ENCODE measurements around the gene SPRED2.

The SPRED2 gene

GRCh38 chr2:65432227-65433190 lies at the start of gene SPRED2:
Gene SPRED2 (minus strand): TSS chr2:65432599. CDS start chr2:65431987, 612 bp downstream.
- DNase-seq (ENCODE audit: low spot score): peak; percentile 54

- DNase-seq (ENCODE audit: low spot score): no peak
These were observed 49.6 kb upstream of the SPRED2 start for GRCh38 chr2:65481961-65482360.

GRCh38 chr2:65479524-65479923 lies 47.1 kb upstream of the SPRED2 start:
- DNase-seq (ENCODE audit: low spot score): no peak

GRCh38 chr2:65478498-65479135 lies 46.2 kb upstream of the SPRED2 start:
- no peak for DNase-seq (ENCODE audit: low spot score)

- no peak for DNase-seq (ENCODE audit: low spot score)
These were observed 45.2 kb upstream of the SPRED2 start for GRCh38 chr2:65477590-65477989.

- DNase-seq (ENCODE audit: low spot score): no peak
These were observed 44.4 kb upstream of the SPRED2 start for GRCh38 chr2:65476778-65477177.

- DNase-seq (ENCODE audit: low spot score): no peak
These were observed 42.6 kb upstream of the SPRED2 start for GRCh38 chr2:65475000-65475399.

GRCh38 chr2:65473045-65473444 lies 40.6 kb upstream of the SPRED2 start:
- no peak for DNase-seq (ENCODE audit: low spot score)

GRCh38 chr2:65471409-65471808 lies 39.0 kb upstream of the SPRED2 start:
- no peak for DNase-seq (ENCODE audit: low spot score)

GRCh38 chr2:65466551-65466950 lies 34.2 kb upstream of the SPRED2 start:
- DNase-seq (ENCODE audit: low spot score): no peak

GRCh38 chr2:65465857-65466256 lies 33.5 kb upstream of the SPRED2 start:
- DNase-seq (ENCODE audit: low spot score): no peak

GRCh38 chr2:65465124-65465523 lies 32.7 kb upstream of the SPRED2 start:
- no peak for DNase-seq (ENCODE audit: low spot score)

- no peak for DNase-seq (ENCODE audit: low spot score)
These were observed 32.2 kb upstream of the SPRED2 start for GRCh38 chr2:65464604-65465003.

GRCh38 chr2:65458999-65459398 lies 26.6 kb upstream of the SPRED2 start:
- DNase-seq (ENCODE audit: low spot score): no peak

- no peak for DNase-seq (ENCODE audit: low spot score)
These were observed 24.5 kb upstream of the SPRED2 start for GRCh38 chr2:65456886-65457285.

GRCh38 chr2:65456064-65456463 lies 23.7 kb upstream of the SPRED2 start:
- no peak for DNase-seq (ENCODE audit: low spot score)

- no peak for DNase-seq (ENCODE audit: low spot score)
These were observed 21.5 kb upstream of the SPRED2 start for GRCh38 chr2:65453916-65454315.

GRCh38 chr2:65452150-65452895 lies 19.9 kb upstream of the SPRED2 start:
- DNase-seq (ENCODE audit: low spot score): no peak

- no peak for DNase-seq (ENCODE audit: low spot score)
These were observed 18.4 kb upstream of the SPRED2 start for GRCh38 chr2:65450810-65451209.

GRCh38 chr2:65450393-65450792 lies 18.0 kb upstream of the SPRED2 start:
- no peak for DNase-seq (ENCODE audit: low spot score)

GRCh38 chr2:65443509-65444186 lies 11.2 kb upstream of the SPRED2 start:
- no peak for DNase-seq (ENCODE audit: low spot score)

GRCh38 chr2:65442420-65443020 lies 10.1 kb upstream of the SPRED2 start:
- no peak for DNase-seq (ENCODE audit: low spot score)

Data from CD4-positive, alpha-beta T cell treated with Interleukin-15 for 4 hours (primary cell).